ENCODE results near the gene SBF2.

The SBF2 gene

GRCh38 chr11:9862981-9863380, 431.0 kb downstream of the SBF2 start:
- in situ Hi-C loops (cut with HindIII; ENCODE audit: low pct_ligation_motif_present, low pct_unique_long_range_greater_than_20kb, low sequenced_read_pairs) = no loop called here
- no peak for DNase-seq

GRCh38 chr11:9861860-9862725, 431.9 kb downstream of the SBF2 start:
- in situ Hi-C loops (cut with HindIII; ENCODE audit: low pct_ligation_motif_present, low pct_unique_long_range_greater_than_20kb, low sequenced_read_pairs) = no loop called here

GRCh38 chr11:9859554-9860305, 434.3 kb downstream of the SBF2 start:
- in situ Hi-C loops (cut with HindIII; ENCODE audit: low pct_ligation_motif_present, low pct_unique_long_range_greater_than_20kb, low sequenced_read_pairs) = no loop called here
- no peak for DNase-seq

More at GRCh38 chr11:9861860-9862725, 431.9 kb downstream of the SBF2 start:
- peak; percentile 69 for DNase-seq

GRCh38 chr11:9858822-9859221, 435.2 kb downstream of the SBF2 start:
- in situ Hi-C loops (cut with HindIII; ENCODE audit: low pct_ligation_motif_present, low pct_unique_long_range_greater_than_20kb, low sequenced_read_pairs) = no loop called here
- DNase-seq = no peak

GRCh38 chr11:9858218-9858617, 435.8 kb downstream of the SBF2 start:
- in situ Hi-C loops (cut with HindIII; ENCODE audit: low pct_ligation_motif_present, low pct_unique_long_range_greater_than_20kb, low sequenced_read_pairs) = no loop called here
- DNase-seq = no peak

- DNase-seq = no peak
- in situ Hi-C loops (cut with HindIII; ENCODE audit: low pct_ligation_motif_present, low pct_unique_long_range_greater_than_20kb, low sequenced_read_pairs) = no loop called here
Measured at GRCh38 chr11:9855579-9856287, 438.3 kb downstream of the SBF2 start.

- in situ Hi-C loops (cut with HindIII; ENCODE audit: low pct_ligation_motif_present, low pct_unique_long_range_greater_than_20kb, low sequenced_read_pairs) = no loop called here
- no peak for DNase-seq
Measured at GRCh38 chr11:9853929-9854552, 440.0 kb downstream of the SBF2 start.

GRCh38 chr11:9852465-9852864, 441.6 kb downstream of the SBF2 start:
- in situ Hi-C loops (cut with HindIII; ENCODE audit: low pct_ligation_motif_present, low pct_unique_long_range_greater_than_20kb, low sequenced_read_pairs) = no loop called here

GRCh38 chr11:9851366-9851765, 442.7 kb downstream of the SBF2 start:
- in situ Hi-C loops (cut with HindIII; ENCODE audit: low pct_ligation_motif_present, low pct_unique_long_range_greater_than_20kb, low sequenced_read_pairs) = no loop called here
- DNase-seq = no peak

More at GRCh38 chr11:9852465-9852864, 441.6 kb downstream of the SBF2 start:
- no peak for DNase-seq

- DNase-seq = no peak
- in situ Hi-C loops (cut with HindIII; ENCODE audit: low pct_ligation_motif_present, low pct_unique_long_range_greater_than_20kb, low sequenced_read_pairs) = no loop called here
Measured at GRCh38 chr11:9850224-9850895, 443.7 kb downstream of the SBF2 start.

GRCh38 chr11:9849389-9849788, 444.6 kb downstream of the SBF2 start:
- in situ Hi-C loops (cut with HindIII; ENCODE audit: low pct_ligation_motif_present, low pct_unique_long_range_greater_than_20kb, low sequenced_read_pairs) = no loop called here
- no peak for DNase-seq

- in situ Hi-C loops (cut with HindIII; ENCODE audit: low pct_ligation_motif_present, low pct_unique_long_range_greater_than_20kb, low sequenced_read_pairs) = no loop called here
- DNase-seq = no peak
Measured at GRCh38 chr11:9847636-9848035, 446.4 kb downstream of the SBF2 start.

- no peak for DNase-seq
- in situ Hi-C loops (cut with HindIII; ENCODE audit: low pct_ligation_motif_present, low pct_unique_long_range_greater_than_20kb, low sequenced_read_pairs) = no loop called here
Measured at GRCh38 chr11:9842923-9843322, 451.1 kb downstream of the SBF2 start.

- no peak for DNase-seq
- in situ Hi-C loops (cut with HindIII; ENCODE audit: low pct_ligation_motif_present, low pct_unique_long_range_greater_than_20kb, low sequenced_read_pairs) = no loop called here
Measured at GRCh38 chr11:9840460-9841004, 453.5 kb downstream of the SBF2 start.

- no peak for DNase-seq
- in situ Hi-C loops (cut with HindIII; ENCODE audit: low pct_ligation_motif_present, low pct_unique_long_range_greater_than_20kb, low sequenced_read_pairs) = no loop called here
Measured at GRCh38 chr11:9839550-9839949, 454.5 kb downstream of the SBF2 start.

- in situ Hi-C loops (cut with HindIII; ENCODE audit: low pct_ligation_motif_present, low pct_unique_long_range_greater_than_20kb, low sequenced_read_pairs) = no loop called here
- no peak for DNase-seq
Measured at GRCh38 chr11:9838961-9839360, 455.1 kb downstream of the SBF2 start.

GRCh38 chr11:9838229-9838628, 455.8 kb downstream of the SBF2 start:
- DNase-seq = no peak
- in situ Hi-C loops (cut with HindIII; ENCODE audit: low pct_ligation_motif_present, low pct_unique_long_range_greater_than_20kb, low sequenced_read_pairs) = no loop called here

GRCh38 chr11:9834291-9834690, 459.7 kb downstream of the SBF2 start:
- no peak for DNase-seq
- in situ Hi-C loops (cut with HindIII; ENCODE audit: low pct_ligation_motif_present, low pct_unique_long_range_greater_than_20kb, low sequenced_read_pairs) = no loop called here
